Activated CD8-positive, alpha-beta memory T cell treated with anti-CD3 and anti-CD28 coated beads, Interleukin-2, amount 50 U/mL, for 24 hours (primary cell): ENCODE measurements around the gene ARL4C.

Source experiments
- DNase-seq: peaks from one replicate; pipeline ENCODE4 v3.0.0-alpha.2; 2020; ENCODE audit errors: extremely low read depth

ARL4C gene

DNA sequence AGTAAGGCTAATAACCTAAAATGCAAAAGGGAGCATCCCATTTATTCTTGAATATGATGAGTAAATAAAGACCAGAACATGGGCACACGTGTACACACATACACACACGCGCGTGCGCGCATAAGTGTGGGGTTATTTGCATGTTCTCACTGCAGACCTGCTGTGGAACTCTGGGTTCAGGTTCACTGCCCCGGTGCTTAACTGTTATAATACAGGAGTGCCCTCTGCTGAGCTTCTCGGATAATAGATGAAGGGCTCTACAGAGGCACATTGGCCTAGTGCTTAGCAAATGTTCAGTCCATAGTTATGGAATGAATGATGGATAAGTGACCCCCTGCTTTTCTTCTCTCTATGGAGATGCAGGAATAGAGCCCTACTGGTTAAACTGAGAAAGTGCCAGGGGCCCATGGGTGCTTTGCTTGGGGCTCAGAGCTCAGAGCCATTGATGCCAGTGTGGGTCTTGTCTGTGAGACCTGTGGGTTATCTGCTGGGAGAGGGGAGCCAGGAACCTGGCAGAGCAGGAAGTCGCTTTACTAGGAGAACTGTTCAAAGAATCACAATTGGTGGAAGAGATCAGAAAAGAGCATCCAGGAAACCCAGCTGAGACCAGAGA, 3.6 kb upstream of the ARL4C start:
- DNase-seq = no peak

DNA sequence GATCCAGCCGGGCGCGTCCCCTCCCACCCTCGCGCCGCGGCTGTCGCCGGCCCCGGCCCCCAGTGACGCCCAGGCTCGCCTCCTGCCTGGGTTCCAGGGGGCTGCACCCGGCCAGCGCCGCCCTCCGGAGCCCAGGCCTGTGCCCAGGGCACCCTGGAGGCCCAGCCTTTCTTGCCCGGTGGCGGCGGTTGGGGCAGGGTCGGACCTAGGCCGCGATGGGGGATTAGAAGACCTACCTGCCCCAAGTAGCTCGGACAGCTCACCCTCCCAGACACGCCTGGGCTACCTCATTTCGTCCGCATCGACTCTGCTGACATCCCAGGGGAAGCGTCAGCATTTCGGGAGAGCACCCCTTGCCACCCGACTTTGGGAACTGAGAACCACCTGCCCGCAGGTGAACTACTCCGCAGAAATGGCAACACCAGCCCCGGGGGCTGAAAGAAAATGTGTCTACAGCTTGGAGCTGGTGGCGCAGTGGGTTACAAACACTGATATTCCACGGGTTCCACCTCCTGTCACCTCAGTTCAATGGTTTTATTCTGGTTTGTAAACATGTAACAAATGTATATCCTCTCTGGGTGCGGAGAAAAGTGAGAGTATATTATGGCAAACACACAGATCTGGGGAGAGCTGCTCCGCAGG, 834 bp upstream of the ARL4C start:
- DNase-seq = no peak

DNA sequence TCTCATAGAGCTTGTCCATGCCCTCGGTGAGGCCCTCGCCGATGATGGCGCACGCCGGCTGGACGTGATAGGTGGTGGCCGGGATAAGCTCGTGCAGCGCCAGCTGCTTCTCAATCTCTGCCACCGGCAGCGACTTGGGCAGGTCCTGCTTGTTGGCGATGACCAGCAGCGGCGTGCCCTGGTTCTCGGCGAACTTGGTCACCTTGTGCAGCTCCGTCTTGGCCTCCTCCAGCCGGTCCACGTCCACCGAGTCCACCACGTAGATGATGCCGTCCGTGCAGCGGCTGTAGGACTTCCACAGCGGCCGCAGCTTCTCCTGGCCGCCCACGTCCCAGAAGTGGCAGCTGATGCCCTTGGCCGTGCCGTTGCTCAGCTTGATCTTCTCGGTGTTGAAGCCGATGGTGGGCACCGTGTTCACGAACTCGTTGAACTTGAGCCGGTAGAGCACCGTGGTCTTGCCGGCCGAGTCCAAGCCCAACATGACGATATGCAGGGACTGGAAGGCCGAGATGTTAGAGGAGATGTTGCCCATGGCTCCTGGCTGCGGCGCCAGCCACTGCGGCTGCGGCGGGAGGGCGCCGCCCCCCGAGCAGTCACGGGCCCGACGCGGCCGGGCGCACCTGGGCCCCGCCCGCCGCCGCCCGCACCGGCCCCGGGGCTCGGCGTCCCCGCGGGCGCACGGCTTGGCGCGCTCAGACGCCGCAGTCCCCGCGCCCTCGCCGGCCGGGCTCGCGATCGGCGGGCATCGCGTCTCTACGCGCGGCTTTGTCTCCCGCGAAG, 636 bp downstream of the ARL4C start:
- no peak for DNase-seq

DNA sequence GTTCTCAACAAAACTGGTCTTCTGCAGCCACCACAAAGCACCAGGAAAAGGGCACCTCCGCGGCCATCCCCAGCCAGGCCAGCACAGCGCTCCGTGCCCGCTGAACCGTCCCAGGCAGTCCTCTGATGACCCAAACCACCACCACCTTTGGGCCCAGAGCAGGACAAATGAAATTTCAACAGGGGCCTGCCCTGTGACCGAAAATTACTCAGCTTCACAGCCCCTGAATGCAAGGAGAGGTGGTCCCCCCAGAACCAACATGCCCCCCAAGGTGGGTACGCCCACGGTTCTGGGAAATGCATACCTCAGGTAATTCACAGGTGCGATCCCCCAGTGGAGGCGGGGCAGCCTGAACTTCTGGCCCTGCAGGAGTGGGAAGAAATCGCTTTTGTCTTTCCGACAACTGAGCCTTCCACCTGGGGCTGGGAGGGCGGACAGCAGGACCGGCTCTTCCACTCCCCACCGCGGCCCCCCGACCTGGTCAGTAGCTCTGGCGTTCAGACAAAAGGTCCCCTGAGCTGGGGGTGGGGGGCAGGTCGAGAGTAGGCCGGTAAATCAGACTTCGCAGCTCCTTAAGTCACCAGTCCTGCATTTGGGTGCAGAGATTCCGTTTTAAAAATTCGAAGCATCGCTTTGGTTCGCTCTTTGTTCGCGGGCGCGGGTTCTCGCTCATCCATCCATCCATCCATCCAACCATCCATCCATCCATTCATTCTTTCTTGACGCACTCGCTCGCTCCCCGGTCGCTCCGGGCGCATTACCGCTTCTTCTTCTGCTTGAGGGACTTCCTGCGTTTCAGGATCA, 1.4 kb downstream of the ARL4C start:
- DNase-seq = no peak

DNA sequence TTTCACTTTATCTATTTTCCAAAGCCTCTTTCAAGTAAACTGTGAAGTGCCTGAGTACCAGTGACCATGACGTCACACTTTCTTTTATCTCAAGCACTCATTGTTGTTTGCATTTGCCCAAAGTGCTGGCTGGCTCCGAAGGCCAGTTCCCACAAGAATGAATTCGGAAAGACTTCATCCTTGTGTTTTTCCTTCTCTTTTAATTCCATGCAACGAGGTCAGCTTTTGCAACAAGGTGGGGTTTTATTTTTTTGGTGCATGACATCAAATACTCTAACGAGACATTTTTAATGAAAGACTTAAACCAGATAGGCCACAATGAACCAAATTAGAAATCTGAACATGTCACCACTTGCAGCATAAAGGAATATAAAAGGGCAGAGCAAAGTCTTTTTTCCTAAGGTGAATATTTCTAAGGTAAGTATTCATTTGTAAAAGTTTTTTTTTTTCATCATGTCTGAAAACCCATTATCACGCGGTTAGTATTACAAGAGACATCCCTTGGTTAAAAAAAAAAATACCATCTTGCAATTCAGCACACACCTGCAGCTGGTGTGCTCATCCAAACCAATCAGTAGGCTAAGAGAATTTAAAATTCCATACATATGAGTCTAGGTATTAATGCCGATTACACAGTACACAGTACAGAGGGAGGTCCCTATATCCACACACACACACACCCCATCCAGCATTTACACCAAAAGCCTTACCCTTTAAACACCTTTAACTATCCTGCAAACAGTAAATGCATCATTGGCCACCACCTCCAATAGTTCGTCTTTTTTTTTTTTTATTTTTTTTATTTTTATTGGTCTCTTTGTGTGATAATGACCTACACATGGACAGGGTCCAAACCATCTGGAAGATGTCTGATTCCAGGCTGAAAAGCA, 2.3 kb downstream of the ARL4C start:
- no peak for DNase-seq

DNA sequence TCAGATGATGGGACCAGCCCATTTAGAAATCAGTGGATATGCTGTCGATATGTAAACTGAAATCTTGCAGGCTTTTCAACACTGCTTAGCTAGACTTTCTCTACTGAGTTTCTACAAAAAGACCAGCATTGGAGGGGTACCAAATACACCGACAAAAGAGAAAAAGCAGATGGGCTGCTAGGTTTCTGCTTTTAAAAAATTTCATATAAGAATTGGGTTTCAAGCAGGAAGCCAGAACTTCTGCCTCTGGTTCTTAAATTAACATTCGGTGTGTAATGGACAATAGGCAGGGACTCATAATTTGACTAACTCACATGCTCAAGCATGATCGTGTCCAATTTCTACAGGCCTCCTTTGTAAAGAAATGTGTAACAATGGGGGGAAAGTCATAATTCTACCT, 3.1 kb downstream of the ARL4C start:
- DNase-seq = no peak

DNA sequence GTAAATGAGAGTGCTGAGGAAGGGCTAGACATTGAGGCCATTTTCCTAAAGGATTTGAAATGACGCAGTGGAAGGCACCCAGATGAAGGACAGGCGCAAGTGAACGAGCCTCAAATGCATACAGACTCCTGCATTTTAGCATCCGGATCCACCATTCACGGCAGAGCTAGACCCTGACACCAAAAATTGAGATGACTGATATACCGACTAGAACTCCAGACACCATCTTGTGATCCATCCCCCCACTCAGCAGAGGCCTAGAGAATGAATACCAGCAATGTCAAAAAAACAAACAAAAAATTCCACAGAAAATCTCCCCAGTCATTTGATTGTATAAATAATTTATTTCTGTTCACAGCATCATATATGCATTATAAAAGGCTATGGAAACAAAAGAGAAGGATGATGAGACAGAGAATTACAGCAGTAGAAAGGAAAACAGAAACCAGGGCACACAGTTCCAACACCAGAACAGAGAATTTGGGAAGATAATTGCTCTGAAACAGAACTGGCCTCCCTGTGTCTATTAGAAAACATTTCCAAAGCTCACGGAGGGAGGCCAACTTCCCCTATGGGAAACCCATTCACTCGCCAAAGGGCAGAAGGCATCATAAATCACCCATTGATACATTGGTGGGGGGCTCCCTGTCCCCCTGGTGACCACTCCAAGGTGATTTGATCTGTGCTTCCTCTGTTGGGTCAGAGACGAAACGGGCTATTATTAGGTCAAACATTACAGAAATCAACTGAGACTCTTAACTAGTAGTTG, 4.0 kb downstream of the ARL4C start:
- no peak for DNase-seq

DNA sequence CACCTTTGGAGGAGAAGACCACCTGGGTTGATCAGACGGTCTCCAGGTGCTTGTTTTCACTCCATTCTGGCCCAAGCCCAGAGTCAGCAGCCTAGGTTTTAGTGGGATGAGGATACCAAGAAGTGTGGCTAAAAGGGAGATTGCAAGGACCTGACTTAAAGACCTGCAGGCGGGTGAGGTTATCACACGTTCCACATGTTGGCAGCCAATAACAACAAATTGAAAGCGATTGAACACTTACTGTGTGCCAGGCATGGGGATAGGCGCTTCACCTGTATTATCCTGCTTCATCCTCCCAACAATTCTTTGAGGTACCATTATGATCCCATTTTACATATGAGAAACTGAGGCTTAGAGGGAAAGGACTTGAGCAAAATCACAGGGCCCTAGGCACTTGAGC, 5.0 kb downstream of the ARL4C start:
- no peak for DNase-seq

DNA sequence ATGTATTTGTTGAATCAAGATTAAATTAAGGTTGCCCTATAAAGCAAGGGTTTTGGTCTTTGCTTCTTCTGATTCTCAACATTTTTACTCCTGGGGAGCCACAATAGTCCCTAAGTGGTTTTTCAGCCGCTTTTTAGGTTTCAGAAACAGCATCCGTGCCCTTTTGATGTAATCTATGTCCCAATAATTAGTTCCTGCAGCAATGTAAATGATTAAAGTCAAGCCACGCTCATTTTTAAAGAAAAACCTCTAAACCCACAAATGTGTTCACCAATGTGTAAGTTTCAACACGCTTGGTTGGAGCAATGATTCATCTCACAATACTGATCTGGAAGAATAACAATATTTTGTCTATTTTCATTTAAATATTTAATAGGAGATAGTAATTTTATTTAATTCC, 5.6 kb downstream of the ARL4C start:
- no peak for DNase-seq

DNA sequence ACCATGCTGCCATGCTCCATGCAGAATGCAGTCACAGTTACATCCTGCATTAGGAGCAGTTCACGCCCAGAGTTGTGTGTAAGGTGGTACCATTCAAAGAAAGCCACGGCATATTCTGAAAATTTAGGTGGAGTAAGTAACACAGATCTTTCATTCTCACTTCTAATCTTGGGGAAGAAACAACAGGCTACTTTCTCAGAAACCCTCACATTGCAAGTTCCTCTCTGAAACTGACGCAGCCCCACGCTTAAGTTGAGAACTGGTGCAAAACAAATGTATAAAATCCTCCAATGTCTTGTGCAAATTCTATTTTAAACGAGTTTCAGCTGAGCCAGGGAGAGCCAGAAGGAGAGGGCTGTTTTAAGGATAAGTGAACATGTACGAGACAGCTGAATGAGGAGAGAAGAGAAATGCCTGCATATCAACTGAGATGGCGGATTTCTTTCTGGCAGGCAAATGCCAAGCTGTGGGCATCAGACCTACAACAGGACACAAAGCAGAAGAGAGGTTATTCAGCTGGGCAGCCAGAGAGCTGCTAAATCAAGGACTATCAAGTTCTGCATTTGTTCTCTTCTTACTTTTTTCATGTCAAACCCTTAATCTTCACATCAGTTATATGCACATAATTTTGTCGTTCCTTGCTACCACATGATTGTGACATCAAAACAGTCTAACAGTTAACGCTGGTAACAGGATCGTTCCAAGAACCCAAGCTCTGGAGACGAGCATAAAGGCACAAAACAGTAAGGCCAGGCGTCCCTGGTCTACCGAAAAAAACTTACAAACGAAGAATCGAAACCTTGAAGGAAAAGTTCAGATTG, 6.4 kb downstream of the ARL4C start:
- no peak for DNase-seq

DNA sequence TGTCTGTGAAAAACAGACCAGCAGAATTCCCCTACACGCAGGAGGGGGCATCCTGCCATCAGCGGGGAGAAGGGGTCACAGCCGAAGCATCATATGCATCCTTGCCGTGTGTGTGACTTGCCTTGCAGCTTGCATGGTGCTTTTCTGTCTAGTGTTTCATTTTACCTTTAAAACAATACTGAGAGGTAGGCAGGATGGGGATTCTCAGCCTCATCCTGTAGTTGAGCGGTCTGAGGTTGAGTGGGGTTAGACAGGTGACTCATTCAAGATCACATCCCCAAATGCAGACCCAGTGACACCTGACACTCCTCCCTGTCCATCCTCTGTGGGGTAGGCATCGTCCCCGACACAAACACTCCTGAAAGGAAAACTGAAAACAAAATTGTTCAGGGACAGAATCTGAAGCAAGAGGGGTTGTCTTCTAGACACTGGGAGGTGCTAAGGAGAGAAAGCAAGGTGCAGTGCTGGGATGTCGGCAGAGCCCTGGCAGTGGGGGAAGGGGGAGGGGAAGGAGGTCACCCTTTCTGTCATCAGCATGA, 7.9 kb downstream of the ARL4C start:
- no peak for DNase-seq

DNA sequence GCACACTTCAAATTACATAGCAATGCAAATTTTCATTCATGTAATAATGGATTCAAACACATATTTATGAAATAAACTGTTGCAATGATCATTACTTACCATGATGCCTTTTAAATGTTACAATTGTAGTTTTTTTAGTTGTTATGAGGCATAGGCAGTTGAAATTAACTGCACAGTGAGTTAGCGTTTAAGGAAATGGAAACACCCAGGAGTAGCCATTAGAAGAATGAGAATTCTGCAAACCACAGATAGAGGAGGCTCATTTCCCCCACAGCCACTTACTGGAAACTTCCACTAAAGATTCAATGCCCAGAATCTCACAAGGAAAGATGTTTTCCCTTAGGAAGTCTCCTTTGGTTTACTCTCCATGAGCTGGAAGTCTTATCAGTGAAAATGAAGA, 8.4 kb downstream of the ARL4C start:
- no peak for DNase-seq

DNA sequence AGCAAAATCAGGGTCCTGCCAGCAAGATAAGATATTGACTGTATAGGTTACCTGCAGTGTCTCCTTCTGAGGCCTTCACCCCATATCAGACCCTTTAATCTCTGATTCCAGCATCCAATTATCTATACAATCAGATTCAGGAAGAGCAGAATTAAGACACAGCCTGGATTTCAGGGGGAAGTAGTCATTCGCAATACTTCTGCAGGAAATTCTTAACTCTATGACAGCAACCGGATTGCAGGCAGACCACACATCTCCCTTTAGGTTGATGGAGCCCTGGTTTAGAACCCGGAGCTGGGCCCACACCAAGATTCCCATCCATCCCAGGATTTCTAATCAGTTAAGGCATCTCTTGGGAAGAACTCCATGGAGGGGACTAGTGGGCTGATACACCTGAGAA, 9.5 kb downstream of the ARL4C start:
- DNase-seq = no peak

DNA sequence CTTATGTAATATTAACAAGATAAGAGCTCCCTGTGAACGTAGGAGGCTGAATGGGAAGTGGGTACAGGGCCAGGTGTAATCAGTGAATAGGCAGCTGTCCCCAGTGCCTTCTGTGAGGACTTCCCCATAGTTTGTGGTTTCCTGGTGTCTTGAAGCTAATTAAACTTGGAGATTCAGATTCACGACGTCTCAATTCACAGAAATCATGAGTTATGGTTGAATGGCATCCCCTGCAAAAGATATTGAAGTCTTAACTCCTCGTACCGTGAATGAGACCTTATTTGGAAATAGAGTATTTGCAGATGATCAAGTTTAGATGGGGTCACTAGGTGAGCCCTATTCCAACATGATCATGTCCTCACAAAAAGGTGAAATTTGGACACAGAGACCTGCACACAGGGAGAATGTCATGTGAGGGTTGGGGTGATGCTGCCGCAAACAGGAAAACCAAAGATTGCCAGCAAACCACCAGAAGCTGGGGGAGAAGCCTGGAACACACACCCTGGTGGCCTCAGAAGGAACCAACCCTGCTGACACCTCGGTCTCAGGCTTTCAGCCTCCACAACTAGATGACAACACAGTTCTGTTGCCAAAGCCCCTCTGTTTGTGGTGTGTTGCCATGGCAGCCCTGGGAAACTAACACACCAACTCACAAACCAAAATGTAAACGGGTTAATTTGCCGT, 13.2 kb downstream of the ARL4C start:
- DNase-seq = peak; percentile 59

DNA sequence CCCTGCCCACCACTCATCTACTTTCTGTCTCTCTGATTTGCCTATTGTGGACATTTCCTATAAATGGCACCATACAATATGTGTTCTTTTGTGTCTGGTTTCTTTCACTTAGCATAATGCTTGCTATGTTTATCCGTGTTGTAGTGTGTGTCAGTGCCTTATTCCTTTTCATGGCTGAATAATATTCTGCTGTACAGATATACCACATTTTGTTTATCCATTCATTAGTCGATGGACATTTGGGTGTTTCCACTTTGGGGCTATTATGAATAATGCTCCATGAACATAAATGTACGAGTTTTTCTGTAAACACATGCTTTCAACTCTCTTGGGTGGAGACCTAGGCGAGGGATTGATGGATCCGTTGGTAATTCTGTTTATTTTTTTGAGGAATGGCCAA, 15.6 kb downstream of the ARL4C start:
- no peak for DNase-seq

DNA sequence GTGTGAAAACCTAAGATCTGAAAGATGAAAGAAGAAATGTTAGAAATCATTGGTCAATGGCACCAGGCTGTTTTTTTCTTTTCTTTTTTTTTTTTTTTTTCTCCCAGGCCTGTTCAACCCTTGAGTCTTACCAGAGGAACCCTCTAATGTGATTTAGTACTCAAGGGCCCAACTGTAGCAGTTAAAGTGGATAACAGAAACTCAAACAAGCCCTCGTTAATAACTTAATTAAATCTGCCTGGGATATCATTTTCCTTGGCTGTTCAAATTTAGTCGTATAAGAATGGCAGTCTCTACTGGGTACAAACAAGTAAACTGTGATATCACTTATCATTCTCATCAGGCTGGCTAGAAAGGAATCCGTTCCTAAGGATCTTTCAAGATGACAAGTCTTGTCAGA, 16.5 kb downstream of the ARL4C start:
- DNase-seq = no peak

DNA sequence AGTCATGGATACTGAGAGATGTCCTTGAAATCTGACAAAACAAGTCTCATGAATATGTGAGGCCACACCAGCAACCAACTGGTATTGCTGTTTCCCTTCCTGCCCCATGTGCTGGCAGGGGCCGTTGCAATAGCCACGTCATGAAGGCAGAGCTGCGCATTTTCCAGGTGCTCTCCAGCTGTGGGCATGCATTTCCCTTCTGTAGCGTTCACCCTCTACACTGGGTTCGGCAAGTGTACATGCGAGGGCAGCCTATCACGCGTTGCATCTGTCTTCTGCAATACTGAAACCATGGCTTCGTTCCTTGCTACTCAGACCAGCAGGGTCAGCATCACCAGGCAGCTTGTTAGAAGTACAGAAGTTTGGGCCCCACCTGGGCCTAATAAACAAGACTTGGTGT, 17.4 kb downstream of the ARL4C start:
- no peak for DNase-seq

DNA sequence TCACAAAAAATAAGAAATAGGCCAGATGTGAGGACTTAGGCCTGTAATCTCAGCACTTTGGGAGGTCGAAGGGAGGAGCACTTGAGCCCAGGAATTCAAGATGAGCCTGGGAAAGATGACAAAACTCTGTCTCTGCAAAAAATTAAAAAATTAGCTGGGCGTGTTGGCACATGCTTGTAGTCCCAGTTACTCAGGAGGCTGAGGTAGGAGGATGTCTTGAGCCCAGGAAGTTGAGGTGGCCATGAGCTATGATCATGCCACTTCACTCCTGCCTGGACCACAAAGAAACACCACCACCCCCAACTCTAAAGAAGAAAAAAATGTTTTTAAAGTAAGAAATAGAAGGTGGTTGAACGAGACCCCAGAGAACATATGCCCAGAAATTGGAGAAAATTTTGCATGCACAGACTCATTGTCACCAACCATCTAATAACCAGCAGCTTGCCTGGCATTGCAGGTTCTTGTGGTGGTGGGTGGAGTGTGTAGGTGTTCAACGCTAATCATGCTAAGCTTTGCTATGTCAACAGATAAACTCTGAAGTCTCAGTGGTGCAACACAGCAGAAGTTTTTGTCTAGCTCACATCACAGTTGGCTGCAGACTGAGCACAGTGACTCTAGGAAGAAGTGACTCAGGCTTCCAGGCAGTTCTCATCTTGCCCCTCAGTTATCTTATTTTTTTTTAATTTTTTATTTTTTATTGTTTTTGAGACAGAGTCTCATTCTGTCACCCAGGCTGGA, 18.6 kb downstream of the ARL4C start:
- DNase-seq = no peak
